Loucy (cell line): ENCODE results near the gene OR1F1.

Experiments
- EZH2phosphoT487 ChIP-seq: fragments of 200-600 bp; IDR thresholded peaks from 2 replicates; pipeline ENCODE4 v1.6.1; 2018; ENCODE audit warnings: antibody characterized with exemption, mild to moderate bottlenecking, moderate library complexity, borderline replicate concordance
- TF ChIP-seq, protein P1 (sequence below): fragments of 200-600 bp; sonication (generic); conservative IDR thresholded peaks from 2 replicates; pipeline ENCODE4 v1.5.1; 2014; ENCODE audit warnings: mild to moderate bottlenecking, antibody characterized with exemption, low read length

DNA sequence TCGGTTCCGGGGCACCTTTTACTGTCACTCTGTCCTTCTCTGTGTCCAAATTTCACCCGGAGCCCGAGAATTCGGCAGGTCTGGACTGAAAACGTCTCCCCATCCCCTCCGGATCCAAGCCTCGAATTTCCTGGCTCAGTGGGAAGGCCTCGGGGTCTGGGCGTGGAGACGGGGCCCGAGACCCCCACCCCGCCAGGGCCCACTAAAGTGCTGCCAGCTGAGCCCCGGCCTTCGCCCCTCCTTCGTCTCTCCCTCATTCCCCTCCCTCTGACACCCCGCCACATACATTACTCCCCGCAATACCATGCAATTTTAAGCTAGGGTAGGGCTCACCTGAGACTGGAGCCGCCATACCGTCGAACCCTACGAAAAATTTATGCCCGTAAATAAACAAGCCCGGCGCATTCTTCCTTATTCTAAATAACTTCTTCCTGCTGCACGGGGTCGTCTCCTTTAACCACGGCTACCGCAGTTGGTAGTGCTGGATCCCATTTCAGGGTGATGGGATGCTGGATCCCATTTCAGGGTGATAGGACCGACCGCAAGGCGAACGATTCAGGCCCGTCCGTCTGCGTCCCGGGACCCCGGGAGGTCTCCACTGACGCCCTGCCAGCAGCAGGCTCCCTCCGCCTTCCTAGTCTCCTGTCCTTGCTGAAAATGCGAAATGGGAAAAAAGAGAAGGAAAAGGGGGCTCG is 4.4 kb upstream of the OR1F1 start:
- TF ChIP-seq, protein P1, sequence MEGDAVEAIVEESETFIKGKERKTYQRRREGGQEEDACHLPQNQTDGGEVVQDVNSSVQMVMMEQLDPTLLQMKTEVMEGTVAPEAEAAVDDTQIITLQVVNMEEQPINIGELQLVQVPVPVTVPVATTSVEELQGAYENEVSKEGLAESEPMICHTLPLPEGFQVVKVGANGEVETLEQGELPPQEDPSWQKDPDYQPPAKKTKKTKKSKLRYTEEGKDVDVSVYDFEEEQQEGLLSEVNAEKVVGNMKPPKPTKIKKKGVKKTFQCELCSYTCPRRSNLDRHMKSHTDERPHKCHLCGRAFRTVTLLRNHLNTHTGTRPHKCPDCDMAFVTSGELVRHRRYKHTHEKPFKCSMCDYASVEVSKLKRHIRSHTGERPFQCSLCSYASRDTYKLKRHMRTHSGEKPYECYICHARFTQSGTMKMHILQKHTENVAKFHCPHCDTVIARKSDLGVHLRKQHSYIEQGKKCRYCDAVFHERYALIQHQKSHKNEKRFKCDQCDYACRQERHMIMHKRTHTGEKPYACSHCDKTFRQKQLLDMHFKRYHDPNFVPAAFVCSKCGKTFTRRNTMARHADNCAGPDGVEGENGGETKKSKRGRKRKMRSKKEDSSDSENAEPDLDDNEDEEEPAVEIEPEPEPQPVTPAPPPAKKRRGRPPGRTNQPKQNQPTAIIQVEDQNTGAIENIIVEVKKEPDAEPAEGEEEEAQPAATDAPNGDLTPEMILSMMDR, result no peak
- TF ChIP-seq EZH2phosphoT487, result no peak
